Testis (tissue), 3 donors: ENCODE results near the gene MTA3. TPM values are rescaled to one million over a fixed set of nuclear protein-coding genes. Genes with fewer than 3 reads are reported as not detected.
"Not testable (repeated sequence)": the region's sequence is repeated elsewhere in the genome, so short reads cannot be mapped to it uniquely, and the experiment has no call there.

Experiments used
- DNase-seq: peaks from one replicate; pipeline ENCODE4 v3.0.0-alpha.2; 2019
- H3K27ac ChIP-seq, 2 donors: fragments of 200-600 bp; sonication (generic); one replicate each; pipeline ENCODE4 v1.5.1; 2019
- H3K27me3 ChIP-seq: fragments of 200-600 bp; sonication (generic); one replicate; pipeline ENCODE4 v1.5.1; 2019
- H3K36me3 ChIP-seq: fragments of 200-600 bp; sonication (generic); one replicate; pipeline ENCODE4 v1.5.1; 2017; ENCODE audit warnings: low read depth; ENCODE audit errors: missing control alignments
- H3K4me1 ChIP-seq: fragments of 200-600 bp; sonication (generic); one replicate; pipeline ENCODE4 v1.5.1; 2019
- H3K4me3 ChIP-seq, 2 donors: fragments of 200-600 bp; sonication (generic); one replicate each; pipeline ENCODE4 v1.5.1; 2017 to 2019
- H3K9me3 ChIP-seq: fragments of 200-600 bp; sonication (generic); one replicate; pipeline ENCODE4 v1.5.1; 2017
- CTCF ChIP-seq, 3 experiments: fragments of 450-650 bp in 2 of 3; fragments of 200-600 bp in 1 of 3; sonication (generic) in 1 of 3; IDR thresholded peaks; one replicate each; pipeline ENCODE4 v1.5.1; 2016 to 2019; ENCODE audit warnings: antibody characterized with exemption in 3 of 3, mild to moderate bottlenecking in 2 of 3, moderate library complexity in 1 of 3
- POLR2A ChIP-seq: fragments of 450-650 bp; IDR thresholded peaks from one replicate; pipeline ENCODE4 v1.6.1; 2017; ENCODE audit warnings: antibody characterized with exemption, mild to moderate bottlenecking, moderate library complexity
- WGBS, 2 donors: methylation state at CpG; one replicate each; pipeline ENCODE4 v1.1.5; 2018; 5-methylcytosine and 5-hydroxymethylcytosine counted together
- intact Hi-C: fragments of 100-400 bp; cut with DNase I; formaldehyde crosslinking; loops from one replicate; pipeline ENCODE4 v1.15.1; 2023; ENCODE audit warnings: low total_unique reads
- polyA plus RNA-seq: library from polyadenylated mRNA; stranded (reverse); fragments of 350-450 nt; fragmentation: Illumina TruSeq; extraction: RNeasy Lipid Tissue Mini Kit (QIAGEN cat#74804); gene quantifications from one replicate; pipeline ENCODE4 v1.2.3, GENCODE V29; 2014; ENCODE audit warnings: low read depth, low replicate concordance; ENCODE audit not compliant: insufficient read depth
- total RNA-seq, 2 donors: library from RNA; depleted of rRNA; stranded (reverse); fragments of >200 nt; gene quantifications; one replicate each; pipeline ENCODE4 v1.2.3, GENCODE V29; 2016

MTA3 gene
- total and polyA plus RNA-seq, 3 donors from 2014 or later: 58.5 to 84.6 (median 77.0) TPM

GRCh38 chr2:42724886-42725285 is 156.5 kb downstream of the MTA3 start:
- H3K27me3 ChIP-seq: no peaks in the 10 kb centered on the region
- no peak for DNase-seq
- H3K9me3 ChIP-seq: no peaks in the 10 kb centered on the region
- TF ChIP-seq CTCF (IDR thresholded peaks at IDR 0.05) (no peak), POLR2A (no peak)
- 92% methylated on average over 2 of the region's 2 CpGs for WGBS, 2 donors
- no peak overlapping the region for H3K27ac ChIP-seq
- no peaks in the 10 kb centered on the region for H3K4me1 ChIP-seq
- intact Hi-C loops: no loop called here
- H3K4me3 ChIP-seq: no peak overlapping the region
- no peaks in the 10 kb centered on the region for H3K36me3 ChIP-seq

DNA sequence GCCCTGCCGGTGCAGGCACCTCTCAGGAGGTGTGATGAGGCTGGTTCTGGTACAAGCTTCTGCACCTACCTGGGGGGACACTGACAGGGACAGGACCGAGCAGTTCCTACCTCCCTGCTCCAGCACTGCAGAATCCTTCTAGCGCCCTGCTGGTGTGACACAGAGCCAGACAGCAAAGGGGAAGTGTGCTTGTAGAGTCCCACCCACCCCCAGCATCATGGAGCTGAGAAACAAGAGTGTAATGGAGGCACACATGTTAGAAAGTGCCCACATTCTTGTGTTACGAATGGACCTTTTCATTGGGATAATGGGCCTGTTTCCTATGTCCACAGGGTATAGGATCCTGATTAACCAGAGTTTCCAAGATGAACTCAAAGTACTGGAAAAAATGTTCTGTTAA is 157.2 kb downstream of the MTA3 start:
- H3K27ac ChIP-seq: no peak overlapping the region
- 84 to 90% methylated on average over 2 to 4 of the region's 4 CpGs for WGBS, 2 donors

GRCh38 chr2:42726680-42727079 is 158.2 kb downstream of the MTA3 start:
- intact Hi-C loops: no loop called here
- Histone ChIP-seq H3K27me3 (no peaks in the 10 kb centered on the region), H3K4me1 (no peaks in the 10 kb centered on the region), H3K9me3 (no peaks in the 10 kb centered on the region), H3K4me3 (no peak overlapping the region), H3K27ac (no peak overlapping the region), H3K36me3 (no peaks in the 10 kb centered on the region)
- WGBS, 2 donors: 85 to 97% methylated on average over 2 of the region's 2 CpGs
- no peak for DNase-seq
- TF ChIP-seq POLR2A (no peak), CTCF (IDR thresholded peaks at IDR 0.05) (no peak)

More for the DNA sequence above, 157.2 kb downstream of the MTA3 start:
- TF ChIP-seq CTCF (IDR thresholded peaks at IDR 0.05) (no peak), POLR2A (no peak)
- Histone ChIP-seq H3K9me3 (no peaks in the 10 kb centered on the region), H3K4me1 (no peaks in the 10 kb centered on the region), H3K27me3 (no peaks in the 10 kb centered on the region), H3K36me3 (no peaks in the 10 kb centered on the region), H3K4me3 (no peak overlapping the region)
- intact Hi-C loops: no loop called here
- DNase-seq: no peak

- H3K27ac ChIP-seq, intact Hi-C loops, H3K4me3 ChIP-seq, H3K36me3 ChIP-seq, H3K27me3 ChIP-seq, DNase-seq, H3K9me3 ChIP-seq, H3K4me1 ChIP-seq: not testable (repeated sequence)
- WGBS, 2 donors: 92 to 94% methylated on average over 4 of the region's 4 CpGs
These were observed 162.9 kb downstream of the MTA3 start for GRCh38 chr2:42731316-42731715.

DNA sequence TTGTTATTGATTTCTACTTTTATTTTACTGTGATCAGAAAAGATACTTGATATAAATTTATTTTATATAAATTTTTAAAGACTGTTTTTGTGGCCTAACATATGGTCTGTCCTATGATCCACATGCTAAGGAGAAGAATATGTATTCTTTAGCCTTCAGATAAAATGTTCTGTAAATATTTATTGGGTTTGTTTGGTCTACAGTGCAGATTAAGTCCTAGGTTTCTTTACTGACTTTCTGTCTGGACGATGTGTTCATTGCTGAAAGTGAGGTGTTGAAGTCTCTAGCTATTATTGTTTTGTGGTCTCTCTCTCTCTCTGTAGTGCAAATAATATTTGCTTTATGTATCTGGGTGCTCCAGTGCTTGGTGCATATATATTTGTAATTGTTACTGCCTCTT is 165.4 kb downstream of the MTA3 start:
- H3K27ac ChIP-seq: no peak overlapping the region
- H3K36me3 ChIP-seq: no peaks in the 10 kb centered on the region
- no peaks in the 10 kb centered on the region for H3K27me3 ChIP-seq
- H3K4me3 ChIP-seq: no peak overlapping the region
- intact Hi-C loops: no loop called here
- no peak for TF ChIP-seq POLR2A
- no peak for TF ChIP-seq CTCF (IDR thresholded peaks at IDR 0.05)
- no peak for DNase-seq
- no peaks in the 10 kb centered on the region for H3K9me3 ChIP-seq
- 97 to 100% methylated on average over 1 of the region's 1 CpG for WGBS, 2 donors
- no peaks in the 10 kb centered on the region for H3K4me1 ChIP-seq
